Liver (tissue), 9 donors: ENCODE data around the gene MAP3K13. TPM values are rescaled to one million over a fixed set of nuclear protein-coding genes. Genes with fewer than 3 reads are reported as not detected.
"Not testable (repeated sequence)": the region's sequence is repeated elsewhere in the genome, so short reads cannot be mapped to it uniquely, and the experiment has no call there.

Experiments used
- DNase-seq: peaks from one replicate; pipeline ENCODE4 v3.0.0-alpha.2; 2017; ENCODE audit warnings: low spot score
- H3K27ac ChIP-seq, 2 donors: one replicate each; pipeline ENCODE4 v1.7.0; 2013; ENCODE audit warnings: inconsistent platforms in 2 of 2, low read length in 2 of 2, control low read depth in 1 of 2, low read depth in 1 of 2, mild to moderate bottlenecking in 1 of 2
- H3K27me3 ChIP-seq, 4 donors: one replicate each; pipeline versions ENCODE4 v1.6.1 to v1.7.0; 2013; ENCODE audit warnings: low read length in 3 of 4, inconsistent platforms in 1 of 4, mild to moderate bottlenecking in 1 of 4, moderate library complexity in 1 of 4; ENCODE audit not compliant: control insufficient read depth in 4 of 4, insufficient read depth in 4 of 4
- H3K36me3 ChIP-seq, 4 donors: one replicate each; pipeline versions ENCODE4 v1.6.1 to v1.7.0; 2013; ENCODE audit warnings: low read length in 3 of 4, mild to moderate bottlenecking in 3 of 4, low read depth in 1 of 4, moderate library complexity in 1 of 4; ENCODE audit not compliant: control insufficient read depth in 4 of 4, insufficient read depth in 3 of 4
- H3K4me1 ChIP-seq, 4 donors: one replicate each; pipeline versions ENCODE4 v1.6.1 to v1.7.0; 2013; ENCODE audit warnings: low read length in 3 of 4, mild to moderate bottlenecking in 3 of 4, moderate library complexity in 1 of 4; ENCODE audit not compliant: control insufficient read depth in 4 of 4, insufficient read depth in 4 of 4
- H3K4me3 ChIP-seq, 3 donors: one replicate each; pipeline versions ENCODE4 v1.6.1 to v1.7.0; 2013; ENCODE audit warnings: low read length in 3 of 3, control low read depth in 1 of 3, low read depth in 1 of 3, mild to moderate bottlenecking in 1 of 3
- H3K9ac ChIP-seq, 2 donors: one replicate each; pipeline ENCODE4 v1.7.0; 2013; ENCODE audit warnings: low read length in 2 of 2, mild to moderate bottlenecking in 2 of 2, moderate library complexity in 2 of 2, control low read depth in 1 of 2, low read depth in 1 of 2
- H3K9me3 ChIP-seq, 4 donors: one replicate each; pipeline versions ENCODE4 v1.6.1 to v1.7.0; 2013; ENCODE audit warnings: low read length in 3 of 4; ENCODE audit not compliant: control insufficient read depth in 4 of 4
- ATF3 ChIP-seq: IDR thresholded peaks from 2 replicates; pipeline ENCODE4 v1.6.1; 2016; ENCODE audit warnings: antibody characterized with exemption
- EGR1 ChIP-seq, 2 donors: IDR thresholded peaks; 2 replicates each; pipeline ENCODE4 v1.6.1; 2016 to 2018; ENCODE audit warnings: antibody characterized with exemption in 2 of 2, low read depth in 2 of 2
- FOXA1 ChIP-seq: IDR thresholded peaks from 2 replicates; pipeline ENCODE4 v1.6.1; 2016; ENCODE audit warnings: antibody characterized with exemption
- FOXA2 ChIP-seq: IDR thresholded peaks from 2 replicates; pipeline ENCODE4 v1.6.1; 2016; ENCODE audit warnings: antibody characterized with exemption
- GABPA ChIP-seq, 2 donors: IDR thresholded peaks in 1 of 2; conservative IDR thresholded peaks in 1 of 2; 2 replicates each; pipeline ENCODE4 v1.6.1; 2016; ENCODE audit warnings: antibody characterized with exemption in 2 of 2, mild to moderate bottlenecking in 1 of 2, moderate library complexity in 1 of 2
- HNF4A ChIP-seq, 2 donors: conservative IDR thresholded peaks; 2 replicates each; pipeline ENCODE4 v1.6.1; 2016; ENCODE audit warnings: antibody characterized with exemption in 2 of 2, mild to moderate bottlenecking in 2 of 2
- HNF4G ChIP-seq: IDR thresholded peaks from 2 replicates; pipeline ENCODE4 v1.6.1; 2016; ENCODE audit warnings: antibody characterized with exemption
- JUND ChIP-seq, 2 donors: IDR thresholded peaks; 2 replicates each; pipeline ENCODE4 v1.6.1; 2016; ENCODE audit warnings: antibody characterized with exemption in 2 of 2
- NR2F2 ChIP-seq: IDR thresholded peaks from 2 replicates; pipeline ENCODE4 v1.6.1; 2016; ENCODE audit warnings: antibody characterized with exemption
- RAD21 ChIP-seq, 2 donors: IDR thresholded peaks; 2 replicates each; pipeline ENCODE4 v1.6.1; 2016; ENCODE audit warnings: antibody characterized with exemption in 2 of 2, mild to moderate bottlenecking in 2 of 2
- REST ChIP-seq: IDR thresholded peaks from 2 replicates; pipeline ENCODE4 v1.6.1; 2016; ENCODE audit warnings: antibody characterized with exemption, mild to moderate bottlenecking
- RXRA ChIP-seq, 2 donors: IDR thresholded peaks; 2 replicates each; pipeline ENCODE4 v1.6.1; 2017 to 2018; ENCODE audit warnings: antibody characterized with exemption in 2 of 2, mild to moderate bottlenecking in 1 of 2
- SP1 ChIP-seq: IDR thresholded peaks from 2 replicates; pipeline ENCODE4 v1.6.1; 2018; ENCODE audit warnings: antibody characterized with exemption, mild to moderate bottlenecking
- TAF1 ChIP-seq: conservative IDR thresholded peaks from 2 replicates; pipeline ENCODE4 v1.6.1; 2016; ENCODE audit warnings: antibody characterized with exemption, mild to moderate bottlenecking
- YY1 ChIP-seq: IDR thresholded peaks from 2 replicates; pipeline ENCODE4 v1.6.1; 2016; ENCODE audit warnings: antibody characterized with exemption, mild to moderate bottlenecking
- WGBS: extraction: QIAGEN DNeasy Blood & Tissue Kit; methylation state at CpG from one replicate; pipeline ENCODE4 v1.1.7; 2013; 5-methylcytosine and 5-hydroxymethylcytosine counted together
- polyA plus RNA-seq, 2 donors: library from polyadenylated mRNA; stranded (reverse) in 1 of 2; unstranded in 1 of 2; fragments of 200-250 nt in 1 of 2; fragments of >200 nt in 1 of 2; fragmentation: Nextera tagmentation in 1 of 2; extraction: Ambion mirVana in 1 of 2; gene quantifications; one replicate each; pipeline versions ENCODE4 v1.2.1 to v1.2.3, GENCODE V29; 2013 to 2015
- total RNA-seq, 2 donors: library from RNA; depleted of rRNA; stranded (reverse); fragments of >200 nt; gene quantifications; one replicate each; pipeline ENCODE4 v1.2.3, GENCODE V29; 2014
- TF ChIP-seq, protein P1 (sequence below): IDR thresholded peaks from 2 replicates; pipeline ENCODE4 v1.6.1; 2016; ENCODE audit warnings: antibody characterized with exemption
- TF ChIP-seq, protein P2 (sequence below): fragments of 150-350 bp; IDR thresholded peaks from 2 replicates; pipeline ENCODE4 v1.5.1; 2017; ENCODE audit warnings: improper control_type of control experiment, low read depth, low read length; ENCODE audit not compliant: missing input control
- TF ChIP-seq, protein P3 (sequence below): IDR thresholded peaks from 2 replicates; pipeline ENCODE4 v1.6.1; 2016; ENCODE audit warnings: antibody characterized with exemption
- donor health status: healthy.
- donor health status: healthy.
- donor health status: healthy.
- donor health status: healthy.
- donor health status: healthy.

Gene MAP3K13
- total and polyA plus RNA-seq, 4 donors = 11.3 to 38.1 (median 26.5) TPM

GRCh38 chr3:185465471-185465870 is 102.5 kb downstream of the MAP3K13 start:
- TF ChIP-seq ATF3 = no peak
- TF ChIP-seq GABPA (IDR thresholded peaks at IDR 0.05 in 1 of 2, conservative IDR thresholded peaks at IDR 0.05 in 1 of 2) = no peak
- TF ChIP-seq HNF4G = no peak
- no peak for TF ChIP-seq SP1
- no peak for TF ChIP-seq JUND (IDR thresholded peaks at IDR 0.05)
- no peak for TF ChIP-seq RXRA (IDR thresholded peaks at IDR 0.05)
- TF ChIP-seq, protein P1, sequence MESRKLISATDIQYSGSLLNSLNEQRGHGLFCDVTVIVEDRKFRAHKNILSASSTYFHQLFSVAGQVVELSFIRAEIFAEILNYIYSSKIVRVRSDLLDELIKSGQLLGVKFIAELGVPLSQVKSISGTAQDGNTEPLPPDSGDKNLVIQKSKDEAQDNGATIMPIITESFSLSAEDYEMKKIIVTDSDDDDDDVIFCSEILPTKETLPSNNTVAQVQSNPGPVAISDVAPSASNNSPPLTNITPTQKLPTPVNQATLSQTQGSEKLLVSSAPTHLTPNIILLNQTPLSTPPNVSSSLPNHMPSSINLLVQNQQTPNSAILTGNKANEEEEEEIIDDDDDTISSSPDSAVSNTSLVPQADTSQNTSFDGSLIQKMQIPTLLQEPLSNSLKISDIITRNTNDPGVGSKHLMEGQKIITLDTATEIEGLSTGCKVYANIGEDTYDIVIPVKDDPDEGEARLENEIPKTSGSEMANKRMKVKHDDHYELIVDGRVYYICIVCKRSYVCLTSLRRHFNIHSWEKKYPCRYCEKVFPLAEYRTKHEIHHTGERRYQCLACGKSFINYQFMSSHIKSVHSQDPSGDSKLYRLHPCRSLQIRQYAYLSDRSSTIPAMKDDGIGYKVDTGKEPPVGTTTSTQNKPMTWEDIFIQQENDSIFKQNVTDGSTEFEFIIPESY = no peak
- no peak for TF ChIP-seq FOXA2
- 98% methylated on average over 9 of the region's 9 CpGs for WGBS
- peaks cover 7 to 65% (median 50%) of the 10 kb centered on the region in 4 donors for H3K36me3 ChIP-seq
- no peaks in the 10 kb centered on the region for H3K27me3 ChIP-seq
- no peaks in the 10 kb centered on the region for H3K4me1 ChIP-seq
- no peak overlapping the region for H3K4me3 ChIP-seq
- no peak overlapping the region for H3K9ac ChIP-seq
- H3K27ac ChIP-seq = no peak overlapping the region
- H3K9me3 ChIP-seq = no peaks in the 10 kb centered on the region
- DNase-seq = no peak

- not testable (repeated sequence) for H3K4me1 ChIP-seq, H3K9ac ChIP-seq, H3K27me3 ChIP-seq, H3K27ac ChIP-seq, DNase-seq, H3K4me3 ChIP-seq, H3K9me3 ChIP-seq
- peaks cover 7 to 66% (median 53%) of the 10 kb centered on the region in 4 donors for H3K36me3 ChIP-seq
- 91% methylated on average over 5 of the region's 5 CpGs for WGBS
Measured at GRCh38 chr3:185466123-185466522, 103.2 kb downstream of the MAP3K13 start.

GRCh38 chr3:185469542-185469941 is 106.6 kb downstream of the MAP3K13 start:
- peaks cover 13 to 77% (median 60%) of the 10 kb centered on the region in 4 donors for H3K36me3 ChIP-seq
- H3K27me3 ChIP-seq = no peaks in the 10 kb centered on the region
- no peaks in the 10 kb centered on the region for H3K9me3 ChIP-seq
- no peak overlapping the region for H3K9ac ChIP-seq
- no peak for DNase-seq
- H3K4me3 ChIP-seq = no peak overlapping the region
- H3K27ac ChIP-seq = no peak overlapping the region
- no peaks in the 10 kb centered on the region for H3K4me1 ChIP-seq
- WGBS = 78% methylated on average over 3 of the region's 3 CpGs
- TF ChIP-seq SP1 (no peak), RAD21 (IDR thresholded peaks at IDR 0.05) (no peak), FOXA1 (no peak), REST (no peak), TAF1 (no peak), RXRA (IDR thresholded peaks at IDR 0.05) (no peak), HNF4G (no peak), YY1 (no peak), JUND (IDR thresholded peaks at IDR 0.05) (no peak), NR2F2 (no peak), EGR1 (IDR thresholded peaks at IDR 0.05; ENCODE audit: low read depth in 2 of 2) (no peak), HNF4A (conservative IDR thresholded peaks at IDR 0.05) (no peak), ATF3 (no peak), FOXA2 (no peak), GABPA (IDR thresholded peaks at IDR 0.05 in 1 of 2, conservative IDR thresholded peaks at IDR 0.05 in 1 of 2) (no peak)
- TF ChIP-seq, protein P1 = no peak
- TF ChIP-seq, protein P2, sequence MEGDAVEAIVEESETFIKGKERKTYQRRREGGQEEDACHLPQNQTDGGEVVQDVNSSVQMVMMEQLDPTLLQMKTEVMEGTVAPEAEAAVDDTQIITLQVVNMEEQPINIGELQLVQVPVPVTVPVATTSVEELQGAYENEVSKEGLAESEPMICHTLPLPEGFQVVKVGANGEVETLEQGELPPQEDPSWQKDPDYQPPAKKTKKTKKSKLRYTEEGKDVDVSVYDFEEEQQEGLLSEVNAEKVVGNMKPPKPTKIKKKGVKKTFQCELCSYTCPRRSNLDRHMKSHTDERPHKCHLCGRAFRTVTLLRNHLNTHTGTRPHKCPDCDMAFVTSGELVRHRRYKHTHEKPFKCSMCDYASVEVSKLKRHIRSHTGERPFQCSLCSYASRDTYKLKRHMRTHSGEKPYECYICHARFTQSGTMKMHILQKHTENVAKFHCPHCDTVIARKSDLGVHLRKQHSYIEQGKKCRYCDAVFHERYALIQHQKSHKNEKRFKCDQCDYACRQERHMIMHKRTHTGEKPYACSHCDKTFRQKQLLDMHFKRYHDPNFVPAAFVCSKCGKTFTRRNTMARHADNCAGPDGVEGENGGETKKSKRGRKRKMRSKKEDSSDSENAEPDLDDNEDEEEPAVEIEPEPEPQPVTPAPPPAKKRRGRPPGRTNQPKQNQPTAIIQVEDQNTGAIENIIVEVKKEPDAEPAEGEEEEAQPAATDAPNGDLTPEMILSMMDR = no peak
- TF ChIP-seq, protein P3, sequence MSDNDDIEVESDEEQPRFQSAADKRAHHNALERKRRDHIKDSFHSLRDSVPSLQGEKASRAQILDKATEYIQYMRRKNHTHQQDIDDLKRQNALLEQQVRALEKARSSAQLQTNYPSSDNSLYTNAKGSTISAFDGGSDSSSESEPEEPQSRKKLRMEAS = no peak
